Bronchial epithelial cell (primary cell): ENCODE measurements around the gene LSM5. TPM values are rescaled to one million over a fixed set of nuclear protein-coding genes. Genes with fewer than 3 reads are reported as not detected.

Experiments used
- DNase-seq: peaks from one replicate; pipeline ENCODE4 v3.0.0-alpha.2; 2010; ENCODE audit warnings: low read depth
- FAIRE-seq: peaks from 2 replicates; lab custom pipeline; 2011; peaks lifted over from hg19 to GRCh38; lab: Jason Lieb, UNC
- H3K27me3 ChIP-seq: 2 replicates; pipeline ENCODE4 v1.5.1; 2011; ENCODE audit warnings: low read length; ENCODE audit not compliant: control insufficient read depth, insufficient read depth
- H3K36me3 ChIP-seq: 2 replicates; pipeline ENCODE4 v1.5.1; 2011; ENCODE audit warnings: low read length; ENCODE audit not compliant: control insufficient read depth, insufficient read depth
- H3K4me3 ChIP-seq: 2 replicates; pipeline ENCODE4 v1.5.1; 2011; ENCODE audit warnings: mild to moderate bottlenecking, low read depth, low read length, control low read depth
- total RNA-seq: library from RNA; depleted of rRNA; stranded (reverse); fragments of >200 nt; gene quantifications from 2 replicates; pipeline ENCODE4 v1.2.1, GENCODE V29; 2014
- TF ChIP-seq, protein P1 (sequence below): IDR thresholded peaks from 2 replicates; pipeline ENCODE4 v1.5.1; 2011; ENCODE audit warnings: mild to moderate bottlenecking, moderate library complexity, low read length, control low read depth, inconsistent platforms; ENCODE audit not compliant: insufficient read depth, severe bottlenecking

The LSM5 gene
- total RNA-seq, 1 donor from 2014 or later = 11.3 TPM

- Histone ChIP-seq H3K36me3 (no peaks in the 10 kb centered on the region), H3K27me3 (no peaks in the 10 kb centered on the region), H3K4me3 (peak overlapping the region; percentile 95)
- TF ChIP-seq, protein P1, sequence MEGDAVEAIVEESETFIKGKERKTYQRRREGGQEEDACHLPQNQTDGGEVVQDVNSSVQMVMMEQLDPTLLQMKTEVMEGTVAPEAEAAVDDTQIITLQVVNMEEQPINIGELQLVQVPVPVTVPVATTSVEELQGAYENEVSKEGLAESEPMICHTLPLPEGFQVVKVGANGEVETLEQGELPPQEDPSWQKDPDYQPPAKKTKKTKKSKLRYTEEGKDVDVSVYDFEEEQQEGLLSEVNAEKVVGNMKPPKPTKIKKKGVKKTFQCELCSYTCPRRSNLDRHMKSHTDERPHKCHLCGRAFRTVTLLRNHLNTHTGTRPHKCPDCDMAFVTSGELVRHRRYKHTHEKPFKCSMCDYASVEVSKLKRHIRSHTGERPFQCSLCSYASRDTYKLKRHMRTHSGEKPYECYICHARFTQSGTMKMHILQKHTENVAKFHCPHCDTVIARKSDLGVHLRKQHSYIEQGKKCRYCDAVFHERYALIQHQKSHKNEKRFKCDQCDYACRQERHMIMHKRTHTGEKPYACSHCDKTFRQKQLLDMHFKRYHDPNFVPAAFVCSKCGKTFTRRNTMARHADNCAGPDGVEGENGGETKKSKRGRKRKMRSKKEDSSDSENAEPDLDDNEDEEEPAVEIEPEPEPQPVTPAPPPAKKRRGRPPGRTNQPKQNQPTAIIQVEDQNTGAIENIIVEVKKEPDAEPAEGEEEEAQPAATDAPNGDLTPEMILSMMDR = no peak
- no peak for DNase-seq
- FAIRE-seq = no peak
Measured at GRCh38 chr7:32496052-32496813, 6.1 kb upstream of the LSM5 start.

DNA sequence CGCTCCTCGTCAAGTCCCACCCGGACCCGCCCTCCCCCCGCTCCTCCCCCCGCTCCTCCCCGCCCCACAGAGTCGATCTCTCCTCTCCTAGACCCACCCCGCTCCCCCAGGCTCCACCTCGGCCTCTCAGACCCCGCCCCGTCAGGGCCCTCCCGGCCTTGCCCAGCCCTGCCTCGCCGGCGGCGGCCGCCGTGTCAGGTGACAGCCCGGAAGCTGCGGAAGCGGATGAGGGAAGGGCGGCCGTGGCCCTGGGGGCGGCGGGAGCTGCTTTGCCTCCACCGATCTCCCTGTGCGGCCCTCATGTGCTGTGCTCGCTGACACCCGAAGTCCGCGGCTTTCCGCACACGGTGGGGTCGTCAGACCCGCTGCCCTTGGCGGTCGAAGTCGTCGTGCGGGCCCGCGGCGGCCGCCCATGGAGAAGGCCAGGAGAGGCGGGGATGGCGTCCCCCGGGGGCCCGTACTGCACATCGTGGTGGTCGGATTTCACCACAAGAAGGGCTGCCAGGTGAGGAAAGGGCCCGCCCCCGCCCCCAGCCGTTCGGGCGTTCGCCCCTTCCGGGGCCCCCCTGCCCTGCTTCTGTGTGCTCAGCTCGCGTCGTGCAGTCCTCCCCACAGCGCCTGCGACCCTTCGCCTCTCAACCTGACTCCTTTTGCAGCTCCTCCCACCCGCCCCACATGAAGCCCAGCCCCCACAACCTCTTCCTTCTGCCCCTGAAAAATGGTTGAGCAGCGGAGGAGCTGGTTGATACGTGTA, 5.3 kb upstream of the LSM5 start, which contains the start of gene AVL9:
TSS of gene AVL9 (plus strand) at position 192 of the 754 bp plus-strand sequence. CDS start at position 413, 221 bp downstream.
- peak within 1 kb of the TSS; percentile 95 for H3K4me3 ChIP-seq
- no peaks in the 10 kb centered on the region for H3K36me3 ChIP-seq
- FAIRE-seq = no peak
- TF ChIP-seq, protein P1 = no peak
- H3K27me3 ChIP-seq = no peaks in the 10 kb centered on the region
- DNase-seq = peak; percentile 82

DNA sequence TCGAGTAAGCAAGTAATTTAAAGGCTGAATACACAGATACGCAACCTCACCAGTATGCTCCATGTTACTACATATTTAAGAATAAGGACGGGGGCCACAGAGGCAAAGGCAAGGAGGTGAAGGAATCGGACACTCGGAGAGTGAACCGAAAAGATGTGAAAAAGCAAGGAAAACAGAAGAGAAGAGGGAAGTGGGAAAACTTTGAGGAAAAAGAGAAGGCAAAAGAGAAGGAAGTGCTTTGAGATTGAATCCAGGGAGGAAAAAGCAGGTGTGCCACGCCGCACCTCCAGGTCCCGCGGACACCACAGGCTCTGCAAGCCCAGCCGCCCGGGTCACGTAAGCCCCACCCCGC, 4.7 kb upstream of the LSM5 start:
- no peak for DNase-seq
- Histone ChIP-seq H3K36me3 (no peaks in the 10 kb centered on the region), H3K4me3 (peak overlapping the region; percentile 95), H3K27me3 (no peaks in the 10 kb centered on the region)
- FAIRE-seq = no peak
- TF ChIP-seq, protein P1 = no peak

DNA sequence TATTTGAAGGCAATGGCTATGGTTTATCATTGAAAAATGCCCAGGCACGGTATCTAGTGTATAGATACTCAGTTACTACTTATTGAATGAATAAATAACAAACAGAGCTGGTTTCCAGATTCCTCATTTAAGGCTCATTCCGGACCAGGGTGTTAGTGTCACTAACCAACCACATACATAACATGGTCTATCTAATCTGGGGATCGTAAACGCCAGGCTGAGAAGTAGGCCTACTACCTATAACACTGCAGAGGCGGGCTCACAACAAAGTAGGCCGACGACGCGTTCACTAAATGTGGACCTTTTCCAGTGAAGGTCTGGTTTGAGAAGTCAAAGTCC, 423 bp downstream of the LSM5 start:
- FAIRE-seq (no peak), DNase-seq (no peak)
- Histone ChIP-seq H3K4me3 (peak overlapping the region; percentile 50), H3K27me3 (no peaks in the 10 kb centered on the region), H3K36me3 (peaks cover 4% of the 10 kb centered on the region)
- TF ChIP-seq, protein P1 = no peak

- FAIRE-seq (no peak), DNase-seq (no peak)
- Histone ChIP-seq H3K36me3 (no peaks in the 10 kb centered on the region), H3K4me3 (no peak overlapping the region), H3K27me3 (no peaks in the 10 kb centered on the region)
- TF ChIP-seq, protein P1 = no peak
Measured at GRCh38 chr7:32481921-32482320, 8.3 kb downstream of the LSM5 start.
